Testis (tissue), 2 donors: ENCODE data around the gene SPG7.

Experiments used
- CTCF ChIP-seq, 3 experiments: fragments of 450-650 bp in 2 of 3; fragments of 200-600 bp in 1 of 3; sonication (generic) in 1 of 3; IDR thresholded peaks; one replicate each; pipeline ENCODE4 v1.5.1; 2016 to 2019; ENCODE audit warnings: antibody characterized with exemption in 3 of 3, mild to moderate bottlenecking in 2 of 3, moderate library complexity in 1 of 3
- POLR2A ChIP-seq: fragments of 450-650 bp; IDR thresholded peaks from one replicate; pipeline ENCODE4 v1.6.1; 2017; ENCODE audit warnings: antibody characterized with exemption, mild to moderate bottlenecking, moderate library complexity

DNA sequence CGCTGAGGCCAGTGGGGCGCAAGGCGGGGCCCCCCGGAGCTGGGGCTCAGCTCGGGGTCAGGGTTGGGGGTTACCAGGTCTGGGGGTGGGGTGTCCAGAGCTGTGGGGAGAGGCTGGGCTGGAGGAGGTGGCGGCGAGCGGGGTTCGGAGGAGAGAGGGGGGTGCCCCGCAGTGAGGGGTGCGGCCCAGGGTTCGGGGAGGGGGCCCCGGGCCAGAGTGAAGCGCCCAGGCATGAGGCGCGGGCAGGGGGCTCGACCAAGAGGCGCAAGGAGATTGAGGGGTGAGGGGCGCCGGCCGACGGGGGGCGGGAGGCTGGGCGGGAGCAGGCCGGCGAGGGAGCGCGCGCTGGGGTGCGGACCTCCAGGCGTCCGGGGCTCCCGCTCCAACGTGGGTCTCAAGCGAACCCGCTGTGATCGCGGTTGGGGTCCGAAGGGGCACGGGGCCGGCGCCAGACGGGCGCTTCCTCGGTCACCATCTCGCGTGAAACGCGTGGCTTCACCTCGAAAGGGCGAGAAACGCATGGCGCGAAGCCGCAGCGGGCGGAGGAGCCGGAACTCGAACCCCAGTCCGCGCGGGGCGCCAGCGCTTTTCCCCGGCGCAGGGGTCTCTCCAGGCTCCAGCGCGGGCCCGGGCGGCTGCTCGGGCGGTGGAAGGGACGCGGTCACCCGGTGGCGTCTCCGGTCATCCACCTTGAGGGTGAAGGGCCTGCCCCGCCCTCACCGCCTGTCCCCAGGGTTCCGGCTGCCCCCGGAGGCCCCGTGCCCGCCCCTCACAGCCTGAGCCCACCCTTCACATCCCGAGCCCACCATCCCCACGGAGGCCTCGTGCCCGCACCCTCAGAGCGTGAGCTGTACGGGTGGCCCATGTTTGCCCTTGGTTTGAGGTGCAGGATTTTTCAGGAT lies 68.2 kb downstream of the SPG7 start:
- no peak for TF ChIP-seq CTCF (IDR thresholded peaks at IDR 0.05)
- no peak for TF ChIP-seq POLR2A
